Endothelial cell of umbilical vein (primary cell): ENCODE data around the gene RPL3. TPM values are rescaled to one million over a fixed set of nuclear protein-coding genes. Genes with fewer than 3 reads are reported as not detected.

Experiments used
- BruUV-seq: library from RNA; stranded (reverse); fragments of 400-500 nt; replicated peaks from 2 replicates; lab custom pipeline; 2021; lab: Mats Ljungman, UMichigan
- CTCF ChIA-PET: fragments of 300-600, 350-600 bp; sonication (Branson Sonifier 250); formaldehyde crosslinking; loops from one replicate; lab custom pipeline; 2021; ENCODE audit warnings: antibody characterized with exemption, inconsistent platforms; lab: Charles Lee
- POLR2A ChIA-PET: fragments of 300-600, 350-600 bp; sonication (Branson Sonifier 250); formaldehyde crosslinking; loops from one replicate; lab custom pipeline; 2021; ENCODE audit warnings: antibody characterized with exemption, inconsistent platforms; lab: Charles Lee
- DNase-seq: peaks from one replicate; pipeline ENCODE4 v3.0.0-alpha.2; 2011; ENCODE audit warnings: low read depth, low spot score
- FAIRE-seq: peaks from 2 replicates; lab custom pipeline; 2011; peaks lifted over from hg19 to GRCh38; lab: Jason Lieb, UNC
- H2AFZ ChIP-seq: 2 replicates; pipeline ENCODE4 v1.6.0; 2012; ENCODE audit warnings: low read depth, low read length, control low read depth, inconsistent platforms
- H3K27ac ChIP-seq: 2 replicates; pipeline ENCODE4 v1.5.1; 2011; ENCODE audit warnings: low read depth, mild to moderate bottlenecking, control low read depth, low read length, moderate library complexity; ENCODE audit not compliant: insufficient read depth
- H3K27me3 ChIP-seq, 2 experiments: 2 replicates each; pipeline versions ENCODE4 v1.6.0 to v1.6.1; 2011; ENCODE audit warnings: low read length in 2 of 2, mixed read lengths in 1 of 2; ENCODE audit not compliant: control insufficient read depth in 2 of 2, insufficient read depth in 2 of 2
- H3K36me3 ChIP-seq, 2 experiments: 2 replicates in 1 of 2; 3 replicates in 1 of 2; pipeline ENCODE4 v1.5.1; 2011; ENCODE audit warnings: low read length in 2 of 2, mild to moderate bottlenecking in 1 of 2, moderate library complexity in 1 of 2; ENCODE audit not compliant: control insufficient read depth in 2 of 2, insufficient read depth in 2 of 2; ENCODE audit errors: extremely low read depth in 1 of 2
- H3K4me1 ChIP-seq: 3 replicates; pipeline ENCODE4 v1.5.1; 2011; ENCODE audit warnings: mild to moderate bottlenecking, low read length; ENCODE audit not compliant: control insufficient read depth, insufficient read depth; ENCODE audit errors: extremely low read depth
- H3K4me2 ChIP-seq: 2 replicates; pipeline ENCODE4 v1.6.1; 2011; ENCODE audit warnings: low read length, control low read depth, mixed read lengths; ENCODE audit not compliant: insufficient read depth
- H3K4me3 ChIP-seq, 3 experiments: fragments of 200-600 bp in 1 of 3; sonication (generic), shearing (Covaris generic) in 1 of 3; replicated peaks in 1 of 3; 2 replicates each; pipeline ENCODE4 v1.5.1; 2011 to 2016; ENCODE audit warnings: control low read depth in 3 of 3, low read length in 3 of 3, mild to moderate bottlenecking in 2 of 3, inconsistent platforms in 1 of 3, low read depth in 1 of 3, moderate library complexity in 1 of 3; ENCODE audit not compliant: insufficient read depth in 1 of 3
- H3K79me2 ChIP-seq: 2 replicates; pipeline ENCODE4 v1.6.0; 2012; ENCODE audit warnings: low read length, inconsistent platforms; ENCODE audit not compliant: control insufficient read depth, insufficient read depth
- H3K9ac ChIP-seq: replicated peaks from 2 replicates; pipeline ENCODE3; 2011; ENCODE audit warnings: low read length, control low read depth; ENCODE audit not compliant: insufficient read depth; ENCODE audit errors: extremely low read depth
- H3K9me1 ChIP-seq: replicated peaks from 3 replicates; pipeline ENCODE4 v1.6.0; 2011; ENCODE audit warnings: mild to moderate bottlenecking, low read length; ENCODE audit not compliant: control insufficient read depth, insufficient read depth; ENCODE audit errors: extremely low read depth
- H3K9me3 ChIP-seq: replicated peaks from 2 replicates; pipeline ENCODE4 v1.5.1; 2012; ENCODE audit warnings: low read length, inconsistent platforms; ENCODE audit not compliant: control insufficient read depth, insufficient read depth
- H4K20me1 ChIP-seq: replicated peaks from 2 replicates; pipeline ENCODE3; 2011; ENCODE audit warnings: mild to moderate bottlenecking, low read length; ENCODE audit not compliant: control insufficient read depth, insufficient read depth; ENCODE audit errors: extremely low read depth
- CTCF ChIP-seq, 2 donors: IDR thresholded peaks; 1 replicate in 1 of 2; 2 replicates in 1 of 2; pipeline ENCODE4 v1.5.1; 2011; ENCODE audit warnings: low read length in 2 of 2, mild to moderate bottlenecking in 2 of 2, moderate library complexity in 2 of 2, control low read depth in 1 of 2, inconsistent platforms in 1 of 2, low read depth in 1 of 2; ENCODE audit not compliant: insufficient read depth in 1 of 2; ENCODE audit errors: extremely low read depth in 1 of 2
- EZH2 ChIP-seq: IDR thresholded peaks from 2 replicates; pipeline ENCODE4 v1.6.1; 2012; ENCODE audit warnings: borderline replicate concordance, low read depth, mild to moderate bottlenecking, moderate library complexity, low read length, inconsistent platforms; ENCODE audit not compliant: severe bottlenecking
- FOS ChIP-seq: IDR thresholded peaks from 2 replicates; pipeline ENCODE4 v1.6.1; 2011; ENCODE audit warnings: mild to moderate bottlenecking, low read length, moderate library complexity, borderline replicate concordance; ENCODE audit not compliant: insufficient read depth
- GATA2 ChIP-seq: IDR thresholded peaks from 2 replicates; pipeline ENCODE4 v1.7.0; 2011; ENCODE audit warnings: low read depth, mild to moderate bottlenecking, moderate library complexity, mixed read lengths, low read length; ENCODE audit not compliant: insufficient read length, insufficient read depth
- JUN ChIP-seq: IDR thresholded peaks from 2 replicates; pipeline ENCODE4 v1.6.1; 2011; ENCODE audit warnings: borderline replicate concordance, low read depth; ENCODE audit not compliant: insufficient read length, insufficient read depth
- MAX ChIP-seq: IDR thresholded peaks from 2 replicates; pipeline ENCODE4 v1.6.1; 2011; ENCODE audit not compliant: insufficient read depth, insufficient read length
- MYC ChIP-seq: IDR thresholded peaks from one replicate; pipeline ENCODE4 v1.6.1; 2011; ENCODE audit warnings: mild to moderate bottlenecking, low read depth, low read length
- POLR2A ChIP-seq: IDR thresholded peaks from 2 replicates; pipeline ENCODE4 v1.6.1; 2012; ENCODE audit warnings: low read depth, mild to moderate bottlenecking, control low read depth, low read length
- POLR2AphosphoS5 ChIP-seq: IDR thresholded peaks from 2 replicates; pipeline ENCODE4 v1.6.1; 2012; ENCODE audit warnings: low read depth, mild to moderate bottlenecking, control low read depth, low read length, moderate library complexity; ENCODE audit not compliant: insufficient read depth
- dilution Hi-C: fragments of 300-500 bp; cut with MboI; formaldehyde crosslinking; loops from one replicate; pipeline ENCODE4 v1.15.0; 2019; ENCODE audit warnings: low sequenced_read_pairs; ENCODE audit not compliant: extremely low pct_ligation_motif_present
- intact Hi-C: fragments of 100-400 bp; cut with micrococcal nuclease; formaldehyde crosslinking; loops from one replicate; pipeline ENCODE4 v1.10.0; 2022
- polyA plus RNA-seq, 4 experiments: library from polyadenylated mRNA; depleted of rRNA in 3 of 4; stranded (reverse) in 3 of 4; unstranded in 1 of 4; fragments of >200 nt; gene quantifications; 2 replicates each; pipeline versions ENCODE4 v1.2.1 to v1.2.3, GENCODE V29; 2011 to 2012; ENCODE audit warnings: missing spikeins in 1 of 4
- total RNA-seq: library from RNA; stranded (reverse); gene quantifications from 2 replicates; pipeline ENCODE4 v1.2.3, GENCODE V29; 2021

RPL3 gene
- total and polyA plus RNA-seq, 2 donors (not counting 3 experiments of a cell fraction or from before 2014, with no cell fraction given) = 1,954 to 4,065 TPM

GRCh38 chr22:39301926-39302325, 17.5 kb downstream of the RPL3 start:
- BruUV-seq = no TSS peak
- dilution Hi-C loops (no loop called here), intact Hi-C loops (no loop called here)
- ChIA-PET CTCF (interaction anchor here (2.9 kb wide), 1 partner anchor 10 kb away, joined by 10 read pairs; no protein-coding TSS in a partner anchor), POLR2A (interaction anchor here (0.6 to 1.1 kb wide), 2 partner anchors 57 to 58 kb away, joined by 3 read pairs; partner anchors contain the start of gene PDGFB)
- Histone ChIP-seq H3K4me2 (no peak overlapping the region), H3K9me1 (no peaks in the 10 kb centered on the region), H3K36me3 (no peaks in the 10 kb centered on the region), H3K27me3 (no peaks in the 10 kb centered on the region), H3K4me3 (no peak overlapping the region), H2AFZ (no peak overlapping the region), H3K9me3 (no peaks in the 10 kb centered on the region), H4K20me1 (no peaks in the 10 kb centered on the region), H3K27ac (no peak overlapping the region), H3K9ac (no peak overlapping the region), H3K79me2 (no peaks in the 10 kb centered on the region), H3K4me1 (peaks cover 10% of the 10 kb centered on the region)
- DNase-seq (no peak), FAIRE-seq (no peak)
- TF ChIP-seq JUN = no peak
- no peak for TF ChIP-seq POLR2A
- TF ChIP-seq MYC = no peak
- TF ChIP-seq POLR2AphosphoS5 = no peak
- TF ChIP-seq CTCF (IDR thresholded peaks at IDR 0.05; ENCODE audit: extremely low read depth in 1 of 2, insufficient read depth in 1 of 2, low read depth in 1 of 2, low read length in 2 of 2) = no peak
- TF ChIP-seq MAX = no peak
- TF ChIP-seq GATA2 = no peak
- TF ChIP-seq EZH2 = no peak
- no peak for TF ChIP-seq FOS
